Measurements from ENCODE around the gene ERG.

The ERG gene

DNA sequence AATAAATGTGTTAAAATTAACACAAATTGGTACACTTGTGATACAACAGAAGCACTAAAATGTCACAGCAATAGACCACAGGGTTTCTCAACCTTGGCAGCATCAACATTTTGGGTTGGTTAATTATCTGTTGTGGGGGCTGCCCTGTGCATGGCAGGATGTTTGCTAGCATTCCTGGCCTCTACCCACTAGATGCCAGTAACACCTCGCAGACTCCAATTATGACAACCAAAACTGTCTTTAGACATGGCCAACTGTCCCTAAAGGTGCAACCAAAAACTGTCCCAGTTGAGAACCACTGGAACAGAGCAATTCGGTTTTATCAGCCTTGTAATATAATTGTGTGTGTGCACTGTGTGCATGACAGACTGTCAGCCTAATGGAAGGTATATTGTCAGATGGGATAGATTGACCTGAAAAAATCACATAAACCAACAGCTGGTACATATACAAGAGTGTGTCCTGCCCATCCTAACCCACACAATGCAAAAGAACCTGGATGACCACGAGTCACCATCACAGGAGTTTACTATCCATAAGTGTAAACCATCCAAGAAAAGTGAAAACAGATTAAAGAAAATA is 13.5 kb upstream of the ERG start:
- Histone ChIP-seq H3K4me2 (no peak overlapping the region), H3K36me3 (ENCODE audit: insufficient read depth) (no peaks in the 10 kb centered on the region), H3K27ac (no peak overlapping the region), H3K79me2 (ENCODE audit: insufficient read depth, low read depth) (no peaks in the 10 kb centered on the region), H3K9ac (no peak overlapping the region), H4K20me1 (ENCODE audit: insufficient read depth) (no peaks in the 10 kb centered on the region), H3K4me1 (ENCODE audit: low read depth, poor library complexity, severe bottlenecking) (no peaks in the 10 kb centered on the region), H3K4me3 (IDR thresholded peaks at IDR 0.05; ENCODE audit: insufficient read depth, low read depth, low read length) (no peak overlapping the region), H3K27me3 (ENCODE audit: insufficient read depth, low read depth) (no peaks in the 10 kb centered on the region), H2AFZ (ENCODE audit: low read depth) (no peak overlapping the region)
- no peak for TF ChIP-seq CTCF (conservative IDR thresholded peaks at IDR 0.05; ENCODE audit: low read depth, low read length)

- H3K4me3 ChIP-seq (IDR thresholded peaks at IDR 0.05; ENCODE audit: insufficient read depth, low read depth, low read length): no peak overlapping the region
- H3K4me2 ChIP-seq: no peak overlapping the region
- H3K27ac ChIP-seq: no peak overlapping the region
- H3K79me2 ChIP-seq (ENCODE audit: insufficient read depth, low read depth): no peaks in the 10 kb centered on the region
- H3K27me3 ChIP-seq (ENCODE audit: insufficient read depth, low read depth): no peaks in the 10 kb centered on the region
- H4K20me1 ChIP-seq (ENCODE audit: insufficient read depth): no peaks in the 10 kb centered on the region
- H3K4me1 ChIP-seq (ENCODE audit: low read depth, poor library complexity, severe bottlenecking): no peaks in the 10 kb centered on the region
- H2AFZ ChIP-seq (ENCODE audit: low read depth): no peak overlapping the region
- no peak for TF ChIP-seq CTCF (conservative IDR thresholded peaks at IDR 0.05; ENCODE audit: low read depth, low read length)
- H3K9ac ChIP-seq: no peak overlapping the region
- no peaks in the 10 kb centered on the region for H3K36me3 ChIP-seq (ENCODE audit: insufficient read depth)
Measured at GRCh38 chr21:38511198-38511597, 12.9 kb upstream of the ERG start.

GRCh38 chr21:38507374-38507942 is 9.2 kb upstream of the ERG start:
- Histone ChIP-seq H3K9ac (no peak overlapping the region), H3K36me3 (ENCODE audit: insufficient read depth) (no peaks in the 10 kb centered on the region), H3K4me1 (ENCODE audit: low read depth, poor library complexity, severe bottlenecking) (no peaks in the 10 kb centered on the region), H4K20me1 (ENCODE audit: insufficient read depth) (no peaks in the 10 kb centered on the region), H3K79me2 (ENCODE audit: insufficient read depth, low read depth) (no peaks in the 10 kb centered on the region), H3K4me2 (no peak overlapping the region), H3K4me3 (IDR thresholded peaks at IDR 0.05; ENCODE audit: insufficient read depth, low read depth, low read length) (no peak overlapping the region), H3K27ac (no peak overlapping the region), H2AFZ (ENCODE audit: low read depth) (no peak overlapping the region), H3K27me3 (ENCODE audit: insufficient read depth, low read depth) (no peaks in the 10 kb centered on the region)
- no peak for TF ChIP-seq CTCF (conservative IDR thresholded peaks at IDR 0.05; ENCODE audit: low read depth, low read length)

- H3K27me3 ChIP-seq (ENCODE audit: insufficient read depth, low read depth): no peaks in the 10 kb centered on the region
- no peak overlapping the region for H2AFZ ChIP-seq (ENCODE audit: low read depth)
- no peaks in the 10 kb centered on the region for H3K79me2 ChIP-seq (ENCODE audit: insufficient read depth, low read depth)
- H3K4me1 ChIP-seq (ENCODE audit: low read depth, poor library complexity, severe bottlenecking): no peaks in the 10 kb centered on the region
- H3K4me2 ChIP-seq: no peak overlapping the region
- no peak overlapping the region for H3K9ac ChIP-seq
- no peak overlapping the region for H3K4me3 ChIP-seq (IDR thresholded peaks at IDR 0.05; ENCODE audit: insufficient read depth, low read depth, low read length)
- H3K36me3 ChIP-seq (ENCODE audit: insufficient read depth): no peaks in the 10 kb centered on the region
- no peak for TF ChIP-seq CTCF (conservative IDR thresholded peaks at IDR 0.05; ENCODE audit: low read depth, low read length)
- no peaks in the 10 kb centered on the region for H4K20me1 ChIP-seq (ENCODE audit: insufficient read depth)
- H3K27ac ChIP-seq: no peak overlapping the region
Measured at GRCh38 chr21:38506661-38507281, 8.5 kb upstream of the ERG start.

Measured in KMS-11 (cell line).